LNCAP (cell line): ENCODE data around the gene CLSTN1.

Experiments
- TF ChIP-seq, protein P1 (sequence below): fragments of 450-650 bp; IDR thresholded peaks from 2 replicates; pipeline ENCODE4 v1.5.1; 2017; ENCODE audit warnings: mild to moderate bottlenecking

CLSTN1 gene

DNA sequence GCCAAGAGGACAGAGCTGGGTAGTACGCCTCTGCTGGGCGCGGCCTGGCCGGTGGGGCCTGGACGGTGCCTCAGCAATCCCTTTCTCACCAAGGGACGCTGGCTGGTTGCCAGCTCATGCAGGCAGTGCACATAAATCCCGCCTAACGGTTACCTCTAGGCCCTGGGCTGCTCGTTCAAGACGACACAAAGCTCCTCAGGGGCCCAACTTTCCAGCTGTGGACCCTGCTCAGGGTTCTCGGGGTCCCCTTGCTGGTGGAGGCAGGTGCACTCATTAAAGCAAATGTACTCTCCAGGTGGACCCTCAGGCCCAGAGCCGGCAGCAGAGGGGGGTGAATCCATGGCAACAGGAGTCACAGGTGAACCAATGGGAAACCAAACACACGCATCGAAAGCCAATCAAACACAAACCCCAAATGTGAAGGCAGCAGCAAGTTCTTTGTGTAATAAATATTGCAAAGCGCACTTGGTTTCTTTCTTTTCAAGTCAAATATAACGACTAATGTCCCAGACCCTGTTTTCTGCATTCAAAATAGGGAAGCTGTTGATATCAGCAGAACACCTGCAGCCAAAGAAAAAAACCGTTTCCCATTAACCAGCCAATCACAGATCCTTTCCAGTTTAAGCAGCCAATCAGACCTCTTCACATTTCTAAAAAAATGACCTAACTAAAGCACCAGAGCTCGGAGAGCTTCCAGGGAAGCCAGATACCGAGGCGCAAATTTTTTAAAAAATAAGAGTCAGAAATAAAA lies 26.1 kb upstream of the CLSTN1 start:
- TF ChIP-seq, protein P1, sequence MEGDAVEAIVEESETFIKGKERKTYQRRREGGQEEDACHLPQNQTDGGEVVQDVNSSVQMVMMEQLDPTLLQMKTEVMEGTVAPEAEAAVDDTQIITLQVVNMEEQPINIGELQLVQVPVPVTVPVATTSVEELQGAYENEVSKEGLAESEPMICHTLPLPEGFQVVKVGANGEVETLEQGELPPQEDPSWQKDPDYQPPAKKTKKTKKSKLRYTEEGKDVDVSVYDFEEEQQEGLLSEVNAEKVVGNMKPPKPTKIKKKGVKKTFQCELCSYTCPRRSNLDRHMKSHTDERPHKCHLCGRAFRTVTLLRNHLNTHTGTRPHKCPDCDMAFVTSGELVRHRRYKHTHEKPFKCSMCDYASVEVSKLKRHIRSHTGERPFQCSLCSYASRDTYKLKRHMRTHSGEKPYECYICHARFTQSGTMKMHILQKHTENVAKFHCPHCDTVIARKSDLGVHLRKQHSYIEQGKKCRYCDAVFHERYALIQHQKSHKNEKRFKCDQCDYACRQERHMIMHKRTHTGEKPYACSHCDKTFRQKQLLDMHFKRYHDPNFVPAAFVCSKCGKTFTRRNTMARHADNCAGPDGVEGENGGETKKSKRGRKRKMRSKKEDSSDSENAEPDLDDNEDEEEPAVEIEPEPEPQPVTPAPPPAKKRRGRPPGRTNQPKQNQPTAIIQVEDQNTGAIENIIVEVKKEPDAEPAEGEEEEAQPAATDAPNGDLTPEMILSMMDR, result no peak

DNA sequence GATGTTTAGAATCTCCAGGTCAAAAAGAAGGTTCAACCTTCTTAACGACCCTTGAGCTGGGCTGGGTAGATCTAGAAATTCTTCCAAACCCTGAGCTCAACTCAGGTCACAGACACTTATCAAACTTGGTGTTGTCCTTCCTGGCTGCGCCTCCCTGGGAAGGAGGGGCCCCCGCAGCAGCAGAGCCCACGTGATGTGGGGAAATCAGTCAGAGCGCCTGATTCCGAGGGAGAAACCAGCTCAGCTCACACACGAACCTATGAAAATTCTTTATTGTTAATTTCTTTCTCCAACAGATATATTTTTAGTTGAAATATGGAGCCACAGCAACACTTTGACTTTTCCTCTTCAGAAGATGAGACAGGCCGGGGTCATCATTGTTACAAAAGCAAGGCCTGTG lies 24.3 kb upstream of the CLSTN1 start:
- TF ChIP-seq, protein P1, result no peak

DNA sequence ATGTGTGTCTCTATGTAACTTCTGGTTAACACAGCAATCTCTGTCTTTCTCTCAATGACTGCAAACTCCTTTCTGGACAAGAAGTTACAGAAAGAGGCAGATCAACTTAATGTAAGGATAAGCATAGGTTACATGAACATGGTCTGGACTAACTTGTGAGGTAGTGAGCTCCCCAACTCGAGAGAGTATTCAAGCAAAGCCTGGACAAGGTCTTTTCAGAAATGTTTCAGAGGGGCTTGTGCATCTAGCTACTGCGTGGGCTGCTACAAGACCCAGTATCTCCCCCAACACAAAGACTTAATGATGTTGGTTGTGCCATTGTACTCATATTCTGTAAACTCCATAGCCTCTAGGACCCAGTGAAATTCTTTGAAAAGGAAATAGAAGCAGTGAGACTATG lies 23.5 kb upstream of the CLSTN1 start:
- TF ChIP-seq, protein P1, result no peak

DNA sequence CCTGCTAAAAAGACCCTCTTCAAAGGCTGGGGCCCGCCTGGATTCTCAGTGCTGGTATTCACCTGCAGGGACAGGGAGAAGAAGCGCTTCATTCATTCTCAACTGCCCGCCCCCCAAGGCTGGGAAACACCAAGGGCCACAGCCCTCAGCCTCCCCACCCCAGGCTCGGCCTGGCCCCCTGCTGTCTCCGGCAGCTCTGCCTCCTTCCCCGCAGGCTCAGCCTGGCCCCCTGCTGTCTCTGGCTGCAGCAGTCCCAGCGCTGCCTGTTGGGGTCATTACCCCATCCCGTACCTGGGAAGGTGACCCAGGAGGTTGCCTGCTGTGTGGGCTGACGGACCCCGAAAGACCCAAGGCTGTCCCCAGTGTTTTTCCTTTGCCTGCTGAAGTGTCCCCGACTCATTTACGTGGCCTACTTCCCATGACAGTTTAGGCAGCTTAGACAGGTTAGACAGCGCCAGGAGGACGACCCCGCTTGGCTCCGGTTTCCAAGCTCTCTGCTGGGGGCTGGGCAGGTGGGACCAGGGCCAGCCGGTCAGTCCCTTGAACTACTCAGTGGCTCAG lies 22.9 kb upstream of the CLSTN1 start:
- TF ChIP-seq, protein P1, result no peak

DNA sequence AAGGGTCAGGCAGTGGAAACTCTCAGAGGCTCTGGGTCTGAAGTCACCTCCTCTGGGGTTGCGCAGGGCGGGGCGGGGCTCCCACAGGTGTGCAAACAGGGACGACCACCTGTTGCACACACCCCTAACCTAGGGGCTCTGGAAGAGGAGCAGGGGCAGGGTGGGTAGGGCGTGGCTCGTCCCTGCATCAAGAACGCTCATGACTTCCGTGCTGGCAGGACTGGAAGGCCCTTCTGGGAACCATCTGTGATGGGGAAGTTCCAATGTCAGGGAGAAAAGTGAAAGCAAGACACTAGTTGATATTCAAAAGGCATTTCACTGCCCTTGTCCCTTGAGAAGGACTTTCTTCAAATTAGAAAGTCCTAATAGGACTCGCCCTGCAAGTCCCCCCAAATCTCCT lies 22.1 kb upstream of the CLSTN1 start:
- TF ChIP-seq, protein P1, result no peak

DNA sequence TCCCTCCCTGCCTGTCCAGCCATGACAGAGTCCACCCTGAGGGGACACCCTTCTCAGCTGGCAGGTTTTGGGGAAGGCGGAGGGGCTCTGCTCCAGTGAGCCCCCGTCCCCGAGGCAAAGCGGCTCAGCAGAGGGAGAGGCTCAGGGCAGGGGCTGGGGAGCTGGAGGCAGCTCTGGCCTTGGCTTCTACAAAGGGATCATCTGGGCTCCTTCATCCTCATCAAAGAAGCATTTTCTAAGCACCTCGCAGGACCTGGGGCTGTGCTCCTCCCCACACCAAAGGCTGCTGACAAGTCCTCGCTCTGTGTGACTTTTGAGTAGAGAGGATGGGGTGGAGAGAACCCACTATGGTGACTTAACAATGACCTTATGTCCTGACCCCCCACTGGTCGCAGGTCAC lies 21.0 kb upstream of the CLSTN1 start:
- TF ChIP-seq, protein P1, result no peak

DNA sequence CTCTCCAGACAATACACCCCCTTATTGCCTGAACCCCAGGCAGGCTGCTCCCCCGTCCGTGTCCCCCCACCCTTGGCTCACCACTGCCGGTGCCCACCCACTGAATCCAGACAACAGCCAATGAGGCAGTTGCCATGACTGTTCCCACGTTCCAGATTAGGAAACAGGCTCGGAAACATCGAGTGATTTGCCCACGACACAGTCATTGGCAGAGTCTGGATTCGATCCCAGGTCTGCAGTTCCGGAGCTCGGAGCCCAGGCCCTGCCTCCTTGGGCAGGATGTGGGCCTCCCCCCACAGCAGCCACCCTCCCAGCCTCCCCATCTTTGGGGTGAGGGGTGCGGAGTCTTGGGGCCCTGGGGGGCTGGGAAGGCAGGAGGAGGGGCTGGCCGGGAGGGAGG lies 20.3 kb upstream of the CLSTN1 start:
- TF ChIP-seq, protein P1, result no peak
